Adrenal gland (tissue), 12 donors: ENCODE measurements around the gene LY6G6C. TPM values are rescaled to one million over a fixed set of nuclear protein-coding genes. Genes with fewer than 3 reads are reported as not detected.

Experiments used
- DNase-seq, 7 donors: peaks; one replicate each; pipeline ENCODE4 v3.0.0-alpha.2; 2019 to 2020
- H3K27ac ChIP-seq, 5 donors: fragments of 200-600 bp; sonication (generic) in 4 of 5; 1 replicate in 3 of 5; 2 replicates in 2 of 5; pipeline versions ENCODE4 v1.5.1 to v1.8.0; 2016 to 2020; ENCODE audit warnings: mild to moderate bottlenecking in 1 of 5
- H3K27me3 ChIP-seq: fragments of 200-600 bp; 2 replicates; pipeline ENCODE4 v1.8.0; 2021
- H3K36me3 ChIP-seq, 2 donors: fragments of 200-600 bp; replicated peaks in 1 of 2; 1 replicate in 1 of 2; 2 replicates in 1 of 2; pipeline versions ENCODE4 v1.5.1 to v1.8.0; 2018 to 2022
- H3K4me1 ChIP-seq, 2 donors: fragments of 200-600 bp; replicated peaks in 1 of 2; 1 replicate in 1 of 2; 2 replicates in 1 of 2; pipeline versions ENCODE4 v1.5.1 to v1.8.0; 2018 to 2021
- H3K4me3 ChIP-seq, 4 donors: fragments of 200-600 bp; sonication (generic) in 3 of 4; one replicate each; pipeline ENCODE4 v1.5.1; 2016 to 2018
- H3K9me3 ChIP-seq, 3 donors: fragments of 200-600 bp; sonication (generic) in 1 of 3; replicated peaks in 1 of 3; 1 replicate in 2 of 3; 2 replicates in 1 of 3; pipeline versions ENCODE4 v1.5.1 to v1.8.0; 2016 to 2021
- CTCF ChIP-seq, 6 experiments: fragments of 450-650 bp in 4 of 6; fragments of 200-600 bp in 2 of 6; sonication (generic) in 1 of 6; IDR thresholded peaks; 1 replicate in 5 of 6; 2 replicates in 1 of 6; pipeline versions ENCODE4 v1.5.1 to v1.8.0; 2016 to 2021; ENCODE audit warnings: antibody characterized with exemption in 6 of 6, mild to moderate bottlenecking in 2 of 6, moderate library complexity in 1 of 6
- POLR2A ChIP-seq, 2 donors: fragments of 450-650 bp; IDR thresholded peaks; one replicate each; pipeline ENCODE4 v1.6.1; 2017; ENCODE audit warnings: antibody characterized with exemption in 2 of 2, mild to moderate bottlenecking in 2 of 2, moderate library complexity in 1 of 2
- WGBS, 4 donors: extraction: QIAGEN DNeasy Blood & Tissue Kit in 2 of 4; methylation state at CpG; one replicate each; pipeline versions ENCODE4 v1.1.5 to v1.1.7; 2013 to 2017; 5-methylcytosine and 5-hydroxymethylcytosine counted together
- intact Hi-C, 2 donors: fragments of 100-400 bp; cut with DNase I; formaldehyde crosslinking; loops; one replicate each; pipeline versions ENCODE4 v1.14.1 to v1.15.0; 2022 to 2023
- polyA plus RNA-seq, 3 donors: library from polyadenylated mRNA; stranded (reverse); fragments of 200-250 nt in 2 of 3; fragments of 350-450 nt in 1 of 3; fragmentation: Illumina TruSeq in 1 of 3; extraction: RNeasy Lipid Tissue Mini Kit (QIAGEN cat#74804) in 1 of 3; gene quantifications; one replicate each; pipeline ENCODE4 v1.2.3, GENCODE V29; 2013 to 2014
- total RNA-seq, 9 donors: library from RNA; depleted of rRNA in 4 of 9; stranded (reverse); fragments of >200 nt in 4 of 9; fragments of 120-200 nt in 1 of 9; fragmentation: NEBNext Ultra II Directional in 1 of 9; extraction: Animal tissue kit (Norgen Biotek cat#: 25700) in 1 of 9; gene quantifications; one replicate each; pipeline versions ENCODE4 v1.1.0 to v1.2.4, GENCODE V29; 2013 to 2023
- donor health status: healthy with polysubstance abuse.
- donor health status: Bipolar disorder and iron deficiency.
- donor health status: DM: yes; HTN: yes; CAD: no.
- donor health status: DM: no; HTN: no; CAD: no.
- donor health status: DM: no; HTN: no; CAD: no.
- donor health status: DM: yes; HTN: yes; CAD: no.

LY6G6C gene
- total and polyA plus RNA-seq, 12 donors = not detected

- H3K4me3 ChIP-seq = no peak within 1 kb of the TSS
- no peak within 1 kb of the TSS for H3K27ac ChIP-seq
- no peak for TF ChIP-seq CTCF (IDR thresholded peaks at IDR 0.05)
- WGBS, 4 donors = 75 to 89% (median 82%) methylated on average over 5 to 16 of the region's 16 CpGs
- H3K36me3 ChIP-seq = no peaks in the 10 kb centered on the region
- H3K4me1 ChIP-seq = no peaks in the 10 kb centered on the region
- DNase-seq = no peak
- intact Hi-C loops = no loop called here
- no peaks in the 10 kb centered on the region for H3K9me3 ChIP-seq
- H3K27me3 ChIP-seq = no peaks in the 10 kb centered on the region
Measured at GRCh38 chr6:31715022-31715958, 6.3 kb downstream of the LY6G6C start, which contains the start of gene LY6G6D. Gene LY6G6D (plus strand): TSS chr6:31715348. CDS start chr6:31715356, 8 bp downstream.

- no peak for TF ChIP-seq POLR2A (IDR thresholded peaks at IDR 0.05)
- no peak for TF ChIP-seq CTCF (IDR thresholded peaks at IDR 0.05)
- Histone ChIP-seq H3K9me3 (no peaks in the 10 kb centered on the region), H3K27me3 (no peaks in the 10 kb centered on the region), H3K4me1 (no peaks in the 10 kb centered on the region), H3K4me3 (no peak overlapping the region), H3K36me3 (no peaks in the 10 kb centered on the region), H3K27ac (no peak overlapping the region)
- WGBS, 4 donors = 55 to 66% (median 58%) methylated on average over 5 of the region's 5 CpGs
- no peak for DNase-seq
- intact Hi-C loops = no loop called here
Measured at GRCh38 chr6:31713991-31714684, 7.4 kb downstream of the LY6G6C start.

- WGBS, 4 donors = 57 to 87% (median 79%) methylated on average over 4 of the region's 4 CpGs
- H3K27me3 ChIP-seq = no peaks in the 10 kb centered on the region
- no peak overlapping the region for H3K27ac ChIP-seq
- no peak for DNase-seq
- H3K4me3 ChIP-seq = no peak overlapping the region
- H3K36me3 ChIP-seq = no peaks in the 10 kb centered on the region
- intact Hi-C loops = no loop called here
- TF ChIP-seq POLR2A (IDR thresholded peaks at IDR 0.05) (no peak), CTCF (IDR thresholded peaks at IDR 0.05) (no peak)
- H3K4me1 ChIP-seq = no peaks in the 10 kb centered on the region
- H3K9me3 ChIP-seq = no peaks in the 10 kb centered on the region
Measured at GRCh38 chr6:31713465-31713864, 8.1 kb downstream of the LY6G6C start.

GRCh38 chr6:31712296-31712695, 9.2 kb downstream of the LY6G6C start:
- no peak for DNase-seq
- H3K27me3 ChIP-seq = no peaks in the 10 kb centered on the region
- no peaks in the 10 kb centered on the region for H3K36me3 ChIP-seq
- intact Hi-C loops = no loop called here
- no peak overlapping the region for H3K4me3 ChIP-seq
- no peaks in the 10 kb centered on the region for H3K4me1 ChIP-seq
- no peak for TF ChIP-seq POLR2A (IDR thresholded peaks at IDR 0.05)
- no peak for TF ChIP-seq CTCF (IDR thresholded peaks at IDR 0.05)
- no peaks in the 10 kb centered on the region for H3K9me3 ChIP-seq
- H3K27ac ChIP-seq = no peak overlapping the region
- 72 to 85% (median 80%) methylated on average over 6 to 8 of the region's 8 CpGs for WGBS, 4 donors
